Neutrophil (primary cell): ENCODE results near the gene ITIH1.

Experiments used
- H3K27ac ChIP-seq: fragments of 200-600 bp; sonication (generic); 2 replicates; pipeline ENCODE4 v1.5.1; 2016; ENCODE audit warnings: mild to moderate bottlenecking, moderate library complexity
- H3K27me3 ChIP-seq: fragments of 200-600 bp; sonication (generic); 2 replicates; pipeline ENCODE4 v1.6.0; 2016; ENCODE audit warnings: mild to moderate bottlenecking
- H3K36me3 ChIP-seq: fragments of 200-600 bp; sonication (generic); 2 replicates; pipeline ENCODE4 v1.5.1; 2017
- H3K4me1 ChIP-seq, 2 experiments: fragments of 200-600 bp in 1 of 2; sonication (generic) in 1 of 2; 1 replicate in 1 of 2; 2 replicates in 1 of 2; pipeline versions ENCODE4 v1.5.1 to v1.6.1; 2013 to 2016; ENCODE audit warnings: low read depth in 1 of 2, low read length in 1 of 2, mild to moderate bottlenecking in 1 of 2, moderate library complexity in 1 of 2; ENCODE audit not compliant: control insufficient read depth in 1 of 2, insufficient read depth in 1 of 2
- H3K4me3 ChIP-seq, 2 experiments: fragments of 200-600 bp in 1 of 2; sonication (generic) in 1 of 2; 1 replicate in 1 of 2; 2 replicates in 1 of 2; pipeline ENCODE4 v1.5.1; 2013 to 2016; ENCODE audit warnings: low read depth in 1 of 2, low read length in 1 of 2, mild to moderate bottlenecking in 1 of 2, moderate library complexity in 1 of 2
- H3K9me3 ChIP-seq: fragments of 200-600 bp; sonication (generic); 2 replicates; pipeline ENCODE4 v1.5.1; 2016
- TF ChIP-seq, protein P1 (sequence below): fragments of 200-600 bp; sonication (generic); IDR thresholded peaks from 2 replicates; pipeline ENCODE4 v1.5.1; 2016; ENCODE audit warnings: antibody characterized with exemption

The ITIH1 gene

DNA sequence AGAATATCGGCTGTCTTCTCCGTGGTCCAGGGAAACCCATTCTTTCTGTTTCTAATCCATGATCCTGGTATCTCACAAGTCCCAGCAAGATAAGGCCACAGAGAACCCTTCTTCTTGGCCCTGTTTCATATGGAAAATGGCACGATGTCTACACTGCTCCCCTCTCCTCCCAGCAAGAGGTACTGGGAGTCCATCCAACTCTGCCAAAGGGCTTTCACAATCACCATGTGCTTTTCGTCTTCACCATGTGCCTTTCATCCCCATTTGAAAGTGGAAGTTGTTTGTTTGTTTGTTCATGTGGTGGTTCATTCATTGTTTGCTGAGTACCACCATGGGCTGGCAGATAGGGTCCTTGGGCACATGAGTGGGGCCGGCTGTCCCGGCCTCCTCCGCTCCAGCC, 22.7 kb downstream of the ITIH1 start:
- Histone ChIP-seq H3K9me3 (no peaks in the 10 kb centered on the region), H3K36me3 (no peaks in the 10 kb centered on the region), H3K27me3 (no peaks in the 10 kb centered on the region)

DNA sequence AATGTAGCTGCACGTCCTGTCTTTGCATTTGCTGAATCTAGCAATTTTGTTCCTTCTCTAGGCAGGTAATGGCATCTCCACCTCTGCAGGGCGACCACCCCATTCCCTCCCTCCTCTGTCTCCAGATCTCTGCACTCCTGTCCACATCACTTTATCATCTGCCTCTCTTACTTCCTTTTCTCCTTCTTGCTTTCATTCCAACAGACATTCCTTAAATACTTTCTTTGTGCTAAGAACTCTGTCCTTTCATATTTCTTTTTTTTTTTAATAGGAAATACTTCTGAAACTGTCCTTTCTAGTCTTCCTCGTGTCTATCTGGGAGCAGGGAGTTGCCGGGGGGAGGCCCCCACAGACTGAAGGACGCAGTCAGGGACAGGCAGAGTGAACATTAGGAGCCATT, 24.4 kb downstream of the ITIH1 start:
- Histone ChIP-seq H3K27ac (no peak overlapping the region), H3K36me3 (no peaks in the 10 kb centered on the region), H3K9me3 (no peaks in the 10 kb centered on the region), H3K4me1 (no peaks in the 10 kb centered on the region), H3K4me3 (no peak overlapping the region), H3K27me3 (no peaks in the 10 kb centered on the region)
- TF ChIP-seq, protein P1, sequence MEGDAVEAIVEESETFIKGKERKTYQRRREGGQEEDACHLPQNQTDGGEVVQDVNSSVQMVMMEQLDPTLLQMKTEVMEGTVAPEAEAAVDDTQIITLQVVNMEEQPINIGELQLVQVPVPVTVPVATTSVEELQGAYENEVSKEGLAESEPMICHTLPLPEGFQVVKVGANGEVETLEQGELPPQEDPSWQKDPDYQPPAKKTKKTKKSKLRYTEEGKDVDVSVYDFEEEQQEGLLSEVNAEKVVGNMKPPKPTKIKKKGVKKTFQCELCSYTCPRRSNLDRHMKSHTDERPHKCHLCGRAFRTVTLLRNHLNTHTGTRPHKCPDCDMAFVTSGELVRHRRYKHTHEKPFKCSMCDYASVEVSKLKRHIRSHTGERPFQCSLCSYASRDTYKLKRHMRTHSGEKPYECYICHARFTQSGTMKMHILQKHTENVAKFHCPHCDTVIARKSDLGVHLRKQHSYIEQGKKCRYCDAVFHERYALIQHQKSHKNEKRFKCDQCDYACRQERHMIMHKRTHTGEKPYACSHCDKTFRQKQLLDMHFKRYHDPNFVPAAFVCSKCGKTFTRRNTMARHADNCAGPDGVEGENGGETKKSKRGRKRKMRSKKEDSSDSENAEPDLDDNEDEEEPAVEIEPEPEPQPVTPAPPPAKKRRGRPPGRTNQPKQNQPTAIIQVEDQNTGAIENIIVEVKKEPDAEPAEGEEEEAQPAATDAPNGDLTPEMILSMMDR, result no peak

More for the DNA sequence above, 22.7 kb downstream of the ITIH1 start:
- Histone ChIP-seq H3K4me3 (no peak overlapping the region), H3K27ac (no peak overlapping the region), H3K4me1 (no peaks in the 10 kb centered on the region)
- TF ChIP-seq, protein P1, result no peak

DNA sequence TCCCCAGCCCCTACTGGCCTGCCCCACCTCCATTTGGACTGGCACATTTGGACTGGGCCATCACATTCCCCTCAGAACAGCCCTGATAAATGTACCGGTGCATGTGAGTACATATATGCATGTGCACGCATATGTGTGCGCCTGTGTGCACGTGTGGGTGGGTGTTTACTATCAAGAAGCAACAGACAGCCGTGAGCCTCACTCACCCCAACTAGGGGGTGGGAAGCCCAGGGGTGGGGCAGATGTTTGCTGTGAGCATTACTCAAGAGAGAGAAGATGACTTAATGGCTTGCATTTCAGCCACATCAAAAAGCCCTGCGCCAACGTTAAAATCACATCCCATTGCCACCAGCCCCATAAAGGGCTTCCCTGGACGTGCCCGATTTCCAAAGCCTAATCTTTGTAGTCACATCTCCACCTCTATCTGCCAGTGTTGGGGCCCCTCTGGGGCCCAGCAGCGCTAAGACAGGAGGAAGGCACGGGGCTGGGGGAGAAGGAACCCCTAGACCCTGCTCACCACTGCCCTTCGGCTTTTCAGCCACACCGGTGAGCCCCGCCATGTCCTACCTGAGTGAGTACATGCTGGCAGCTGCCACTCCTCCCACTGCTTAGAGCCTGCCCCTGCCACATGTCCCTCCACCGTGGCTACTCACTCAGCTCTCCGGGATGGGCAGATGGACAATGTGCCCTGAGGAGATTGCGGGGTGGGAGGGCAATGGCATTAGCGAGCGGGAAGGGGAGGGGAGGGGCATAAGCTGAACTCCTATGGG, 28.1 kb downstream of the ITIH1 start:
- no peaks in the 10 kb centered on the region for H3K4me1 ChIP-seq
- no peak overlapping the region for H3K4me3 ChIP-seq
- TF ChIP-seq, protein P1, result no peak
- no peaks in the 10 kb centered on the region for H3K36me3 ChIP-seq
- no peak overlapping the region for H3K27ac ChIP-seq
- H3K9me3 ChIP-seq, result no peaks in the 10 kb centered on the region
- H3K27me3 ChIP-seq, result no peaks in the 10 kb centered on the region

DNA sequence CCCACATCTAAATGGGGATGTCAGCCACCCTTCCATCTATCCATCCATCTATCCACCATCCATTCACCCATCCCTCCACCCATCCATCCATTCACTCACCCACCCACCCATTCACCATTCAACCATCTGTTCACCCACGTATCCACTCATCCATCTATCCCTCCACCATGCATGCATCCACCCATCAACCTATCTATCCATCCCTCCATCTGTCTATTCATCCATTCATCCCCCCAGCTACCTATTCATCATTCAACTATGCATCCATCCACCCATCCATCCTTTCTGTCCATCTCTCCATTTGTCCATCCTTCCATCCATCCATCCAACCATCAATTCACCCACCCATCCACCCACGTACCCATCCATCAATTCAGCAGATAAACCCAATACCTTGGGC, 31.8 kb downstream of the ITIH1 start:
- Histone ChIP-seq H3K27ac (no peak overlapping the region), H3K9me3 (no peaks in the 10 kb centered on the region), H3K4me1 (no peaks in the 10 kb centered on the region), H3K4me3 (no peak overlapping the region), H3K27me3 (no peaks in the 10 kb centered on the region), H3K36me3 (peaks cover 13% of the 10 kb centered on the region)
- TF ChIP-seq, protein P1, result no peak

DNA sequence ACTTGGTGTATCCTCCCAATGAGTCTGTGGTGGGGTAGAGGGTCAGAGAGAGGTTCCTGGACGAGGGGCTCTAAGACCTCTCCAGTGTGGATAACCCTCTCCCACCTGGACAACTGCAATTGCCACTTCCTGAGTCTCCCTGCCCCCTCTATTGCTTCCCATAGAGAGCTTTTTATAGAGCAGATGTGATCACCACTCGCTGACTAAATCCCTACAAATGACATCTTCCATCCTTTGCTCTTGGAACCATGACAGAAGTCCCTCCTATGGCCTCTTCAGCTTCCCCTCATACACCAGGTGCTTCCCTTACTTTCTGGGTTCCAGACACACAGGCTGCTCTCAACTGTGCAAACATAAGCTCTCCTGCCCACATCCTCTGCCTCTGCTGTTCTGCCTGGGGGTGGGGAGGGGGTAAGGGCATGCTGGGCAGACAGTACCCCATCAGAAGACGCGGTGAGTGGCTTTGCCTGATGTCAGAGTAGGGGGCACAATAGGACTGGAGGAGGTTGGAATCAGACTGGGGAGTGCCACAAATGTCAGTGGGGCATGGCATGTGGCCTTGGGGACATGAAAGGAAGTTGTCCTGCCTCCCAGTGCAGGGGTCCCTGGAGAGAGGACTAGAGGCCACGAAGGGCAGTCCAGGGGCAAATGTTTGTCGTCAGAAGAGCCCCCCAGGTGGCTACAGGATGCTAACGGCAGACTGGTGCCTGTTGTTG, 32.4 kb downstream of the ITIH1 start:
- no peaks in the 10 kb centered on the region for H3K27me3 ChIP-seq
- TF ChIP-seq, protein P1, result no peak
- no peak overlapping the region for H3K27ac ChIP-seq

More for the DNA sequence above, 32.4 kb downstream of the ITIH1 start:
- no peaks in the 10 kb centered on the region for H3K4me1 ChIP-seq
- H3K4me3 ChIP-seq, result no peak overlapping the region
- H3K9me3 ChIP-seq, result no peaks in the 10 kb centered on the region
- peaks cover 14% of the 10 kb centered on the region for H3K36me3 ChIP-seq
